Smooth muscle cell (in vitro differentiated cells): ENCODE data around the gene LPCAT1. TPM values are rescaled to one million over a fixed set of nuclear protein-coding genes. Genes with fewer than 3 reads are reported as not detected.

ENCODE experiments used
- DNase-seq: peaks from one replicate; lab custom pipeline; 2025; ENCODE audit not compliant: unreplicated experiment; lab: John Stamatoyannopoulos, UW
- H2AFZ ChIP-seq: fragments of 200-600 bp; sonication (generic); 2 replicates; pipeline ENCODE4 v1.6.0; 2016; ENCODE audit warnings: antibody characterized with exemption, low read depth, mild to moderate bottlenecking
- H3F3A ChIP-seq: fragments of 200-600 bp; sonication (generic); 2 replicates; pipeline ENCODE4 v1.6.0; 2017; ENCODE audit warnings: antibody characterized with exemption, low read depth
- H3K27ac ChIP-seq: fragments of 200-600 bp; sonication (generic); 2 replicates; pipeline ENCODE4 v1.5.1; 2016; ENCODE audit warnings: low read depth, mild to moderate bottlenecking
- H3K27me3 ChIP-seq: fragments of 200-600 bp; sonication (generic); 2 replicates; pipeline ENCODE4 v1.6.1; 2016; ENCODE audit warnings: low read depth, mild to moderate bottlenecking
- H3K36me3 ChIP-seq: fragments of 200-600 bp; sonication (generic); 2 replicates; pipeline ENCODE4 v1.5.1; 2016; ENCODE audit warnings: low read depth
- H3K4me1 ChIP-seq: fragments of 200-600 bp; sonication (generic); 2 replicates; pipeline ENCODE4 v1.5.1; 2016; ENCODE audit warnings: low read depth
- H3K4me2 ChIP-seq: fragments of 200-600 bp; sonication (generic); 2 replicates; pipeline ENCODE4 v1.6.0; 2016; ENCODE audit warnings: mild to moderate bottlenecking
- H3K4me3 ChIP-seq: fragments of 200-600 bp; sonication (generic); 2 replicates; pipeline ENCODE4 v1.5.1; 2016; ENCODE audit warnings: mild to moderate bottlenecking
- H3K79me2 ChIP-seq: fragments of 200-600 bp; sonication (generic); 2 replicates; pipeline ENCODE4 v1.6.0; 2016; ENCODE audit warnings: low read depth, mild to moderate bottlenecking
- H3K9ac ChIP-seq: fragments of 200-600 bp; sonication (generic); 2 replicates; pipeline ENCODE4 v1.6.0; 2016; ENCODE audit warnings: low read depth
- H3K9me3 ChIP-seq: fragments of 200-600 bp; sonication (generic); replicated peaks from 2 replicates; pipeline ENCODE4 v1.5.1; 2016; ENCODE audit warnings: low read depth
- H4K20me1 ChIP-seq: fragments of 200-600 bp; sonication (generic); 2 replicates; pipeline ENCODE4 v1.6.0; 2016; ENCODE audit warnings: low read depth
- whole genome bisulfite sequencing: methylation state at CpG from one replicate; pipeline ENCODE4 v1.1.7; 2016; ENCODE audit warnings: low lambda C conversion rate; 5-methylcytosine and 5-hydroxymethylcytosine counted together
- polyA plus RNA-seq: library from polyadenylated mRNA; unstranded; fragments of >200 nt; fragmentation: Nextera tagmentation; extraction: Ambion mirVana; gene quantifications from 2 replicates; pipeline ENCODE4 v1.2.1, GENCODE V29; 2016
- total RNA-seq: library from RNA; depleted of rRNA; stranded (reverse); fragments of >200 nt; gene quantifications from 2 replicates; pipeline ENCODE4 v1.2.3, GENCODE V29; 2014
- TF ChIP-seq, protein P1 (sequence below): fragments of 200-600 bp; sonication (generic); IDR thresholded peaks from 2 replicates; pipeline ENCODE4 v1.5.1; 2017; ENCODE audit warnings: borderline replicate concordance, mild to moderate bottlenecking, antibody characterized with exemption; ENCODE audit not compliant: insufficient read depth, poor library complexity, severe bottlenecking

The LPCAT1 gene
- total and polyA plus RNA-seq, 2 experiments from 2014 or later, result 42.7 to 50.1 TPM

DNA sequence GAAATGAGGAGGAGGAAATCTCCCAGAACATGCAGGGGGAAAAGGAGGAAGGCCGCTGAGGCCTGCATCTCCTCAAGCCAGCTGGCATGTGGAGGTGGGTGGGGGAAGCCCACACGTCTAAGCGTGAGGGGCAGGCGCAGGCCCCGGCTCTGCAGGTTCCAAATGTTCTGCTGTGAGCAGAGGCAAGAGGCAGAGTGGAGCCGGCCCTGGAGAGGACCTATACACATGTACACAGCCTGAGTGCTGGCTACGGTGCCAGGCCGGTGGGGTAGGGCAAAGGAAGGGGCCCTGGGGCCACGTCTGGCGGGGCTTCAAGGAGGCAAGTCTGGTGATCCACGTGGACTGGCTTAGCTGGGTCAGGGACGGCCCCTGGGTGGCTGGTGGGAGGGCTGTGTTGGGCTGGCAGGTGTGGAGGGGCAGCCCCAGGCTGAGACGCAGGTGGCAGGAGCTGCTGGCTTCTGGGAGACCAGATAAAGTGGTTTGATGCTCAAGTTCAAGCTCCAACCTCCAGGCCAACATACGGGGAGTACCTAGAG, 26.4 kb downstream of the LPCAT1 start:
- peaks cover 30% of the 10 kb centered on the region for H3K79me2 ChIP-seq
- no peak overlapping the region for H3K4me3 ChIP-seq
- no peak overlapping the region for H3K27ac ChIP-seq
- TF ChIP-seq, protein P1, sequence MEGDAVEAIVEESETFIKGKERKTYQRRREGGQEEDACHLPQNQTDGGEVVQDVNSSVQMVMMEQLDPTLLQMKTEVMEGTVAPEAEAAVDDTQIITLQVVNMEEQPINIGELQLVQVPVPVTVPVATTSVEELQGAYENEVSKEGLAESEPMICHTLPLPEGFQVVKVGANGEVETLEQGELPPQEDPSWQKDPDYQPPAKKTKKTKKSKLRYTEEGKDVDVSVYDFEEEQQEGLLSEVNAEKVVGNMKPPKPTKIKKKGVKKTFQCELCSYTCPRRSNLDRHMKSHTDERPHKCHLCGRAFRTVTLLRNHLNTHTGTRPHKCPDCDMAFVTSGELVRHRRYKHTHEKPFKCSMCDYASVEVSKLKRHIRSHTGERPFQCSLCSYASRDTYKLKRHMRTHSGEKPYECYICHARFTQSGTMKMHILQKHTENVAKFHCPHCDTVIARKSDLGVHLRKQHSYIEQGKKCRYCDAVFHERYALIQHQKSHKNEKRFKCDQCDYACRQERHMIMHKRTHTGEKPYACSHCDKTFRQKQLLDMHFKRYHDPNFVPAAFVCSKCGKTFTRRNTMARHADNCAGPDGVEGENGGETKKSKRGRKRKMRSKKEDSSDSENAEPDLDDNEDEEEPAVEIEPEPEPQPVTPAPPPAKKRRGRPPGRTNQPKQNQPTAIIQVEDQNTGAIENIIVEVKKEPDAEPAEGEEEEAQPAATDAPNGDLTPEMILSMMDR, result no peak
- H3F3A ChIP-seq, result no peaks in the 10 kb centered on the region
- DNase-seq, result no peak
- H3K4me1 ChIP-seq, result no peaks in the 10 kb centered on the region
- WGBS, result 86% methylated on average over 14 of the region's 14 CpGs
- no peaks in the 10 kb centered on the region for H3K36me3 ChIP-seq
- H3K27me3 ChIP-seq, result no peaks in the 10 kb centered on the region
- no peak overlapping the region for H2AFZ ChIP-seq
- H4K20me1 ChIP-seq, result peaks cover 100% of the 10 kb centered on the region
- H3K4me2 ChIP-seq, result no peak overlapping the region
- H3K9ac ChIP-seq, result no peak overlapping the region
- H3K9me3 ChIP-seq, result no peaks in the 10 kb centered on the region

DNA sequence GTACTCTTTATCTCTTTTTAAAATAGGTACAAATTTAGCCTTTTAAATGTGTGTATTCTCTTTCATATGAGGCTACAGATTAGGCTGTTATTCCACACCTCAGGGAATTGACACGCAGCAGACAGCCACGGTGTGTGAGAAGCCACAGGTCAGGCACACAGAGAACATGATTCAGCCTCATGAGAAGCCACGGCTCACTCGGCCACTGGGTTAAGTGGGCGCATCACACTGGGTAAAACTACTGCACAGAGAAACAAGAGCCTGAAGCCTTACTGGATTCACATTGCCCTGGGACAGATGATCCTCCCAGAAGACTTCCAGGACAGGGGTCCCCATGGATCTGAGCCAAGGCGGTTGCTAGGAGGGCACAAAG, 28.2 kb downstream of the LPCAT1 start:
- no peaks in the 10 kb centered on the region for H3K36me3 ChIP-seq
- DNase-seq, result no peak
- no peak overlapping the region for H2AFZ ChIP-seq
- TF ChIP-seq, protein P1, result no peak
- H3K79me2 ChIP-seq, result peaks cover 14% of the 10 kb centered on the region
- H3K4me2 ChIP-seq, result no peak overlapping the region
- no peak overlapping the region for H3K27ac ChIP-seq
- H4K20me1 ChIP-seq, result peaks cover 99% of the 10 kb centered on the region
- WGBS, result 80% methylated on average over 6 of the region's 6 CpGs
- H3K27me3 ChIP-seq, result no peaks in the 10 kb centered on the region
- H3K9me3 ChIP-seq, result no peaks in the 10 kb centered on the region
- no peaks in the 10 kb centered on the region for H3K4me1 ChIP-seq
- no peak overlapping the region for H3K9ac ChIP-seq
- H3K4me3 ChIP-seq, result no peak overlapping the region
- H3F3A ChIP-seq, result no peaks in the 10 kb centered on the region

DNA sequence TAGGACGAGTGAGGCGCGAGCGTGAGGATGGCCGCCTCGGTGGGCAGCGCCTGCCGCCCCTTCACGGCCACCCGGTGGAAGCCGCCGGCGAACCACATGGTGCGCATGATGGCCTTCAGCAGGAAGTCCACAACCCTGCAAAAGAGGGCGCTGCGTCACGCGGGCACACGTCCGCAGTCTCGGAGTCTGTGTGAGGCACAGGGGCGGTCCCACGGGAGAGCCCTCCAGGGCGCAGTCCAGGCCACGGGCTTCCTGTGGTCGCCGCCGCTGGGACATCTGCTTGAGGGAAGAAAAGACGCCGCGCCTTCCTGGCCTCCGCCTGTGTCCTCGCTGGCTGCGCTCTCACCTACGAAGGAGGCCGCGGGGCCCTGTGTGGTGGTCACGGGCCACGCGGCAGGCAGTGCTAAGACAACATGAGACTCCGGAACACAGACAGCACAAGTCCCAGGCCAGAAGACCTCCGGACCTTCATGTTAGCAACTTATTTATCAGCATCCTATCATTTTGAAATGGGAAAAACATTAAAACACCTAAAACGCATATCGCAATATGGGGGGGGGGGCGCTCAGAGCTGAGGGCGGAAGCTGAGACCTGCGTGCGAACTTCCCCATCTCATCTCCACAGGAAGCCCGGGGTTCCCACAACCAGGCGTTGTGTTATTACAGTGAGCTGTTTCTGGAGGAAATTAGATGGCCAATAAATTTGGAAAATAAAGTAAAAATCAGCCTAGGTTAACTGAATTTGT, 28.8 kb downstream of the LPCAT1 start:
- Histone ChIP-seq H3K9me3 (no peaks in the 10 kb centered on the region), H4K20me1 (peaks cover 99% of the 10 kb centered on the region), H3K4me1 (no peaks in the 10 kb centered on the region), H3K4me3 (no peak overlapping the region), H3K36me3 (no peaks in the 10 kb centered on the region), H3K27me3 (no peaks in the 10 kb centered on the region), H3K4me2 (no peak overlapping the region), H3K79me2 (peaks cover 11% of the 10 kb centered on the region), H2AFZ (no peak overlapping the region), H3K27ac (no peak overlapping the region), H3K9ac (no peak overlapping the region), H3F3A (no peaks in the 10 kb centered on the region)
- DNase-seq, result no peak
- 97% methylated on average over 47 of the region's 50 CpGs for WGBS
- TF ChIP-seq, protein P1, result no peak

- TF ChIP-seq, protein P1, result no peak
- H3K4me1 ChIP-seq, result no peaks in the 10 kb centered on the region
- no peak overlapping the region for H3K9ac ChIP-seq
- no peak overlapping the region for H3K27ac ChIP-seq
- H3K9me3 ChIP-seq, result no peaks in the 10 kb centered on the region
- H3F3A ChIP-seq, result no peaks in the 10 kb centered on the region
- H3K36me3 ChIP-seq, result no peaks in the 10 kb centered on the region
- H2AFZ ChIP-seq, result no peak overlapping the region
- no peak overlapping the region for H3K4me2 ChIP-seq
- peaks cover 8% of the 10 kb centered on the region for H3K79me2 ChIP-seq
- no peak overlapping the region for H3K4me3 ChIP-seq
- no peaks in the 10 kb centered on the region for H3K27me3 ChIP-seq
- whole genome bisulfite sequencing, result 88% methylated on average over 12 of the region's 12 CpGs
- peaks cover 99% of the 10 kb centered on the region for H4K20me1 ChIP-seq
- no peak for DNase-seq
These were observed 29.8 kb downstream of the LPCAT1 start for GRCh38 chr5:1493941-1494340.
